Caco-2 (cell line): ENCODE measurements around the gene OR52L1. TPM values are rescaled to one million over a fixed set of nuclear protein-coding genes. Genes with fewer than 3 reads are reported as not detected.

Experiments
- BruUV-seq: library from RNA; stranded (reverse); fragments of 400-500 nt; replicated peaks from 2 replicates; lab custom pipeline; 2021; lab: Mats Ljungman, UMichigan
- CTCF ChIA-PET: fragments of 300-600 bp; sonication (Branson Sonifier 250); formaldehyde crosslinking; loops from one replicate; lab custom pipeline; 2022; ENCODE audit warnings: antibody characterized with exemption; lab: Charles Lee
- POLR2A ChIA-PET: fragments of 300-600 bp; sonication (Branson Sonifier 250); formaldehyde crosslinking; loops from one replicate; lab custom pipeline; 2022; ENCODE audit warnings: antibody characterized with exemption; lab: Charles Lee
- DNase-seq, 2 experiments: peaks; one replicate each; pipeline versions ENCODE4 v3.0.0 to v3.0.0-alpha.2; 2020 to 2022
- H3K27me3 ChIP-seq: replicated peaks from 2 replicates; pipeline ENCODE4 v1.6.0; 2011; ENCODE audit warnings: low read length; ENCODE audit not compliant: control insufficient read depth, insufficient read depth
- H3K36me3 ChIP-seq: 2 replicates; pipeline ENCODE4 v1.5.1; 2011; ENCODE audit warnings: low read length; ENCODE audit not compliant: control insufficient read depth, insufficient read depth
- H3K4me1 ChIP-seq: fragments of 250-450 bp; sonication (Bioruptor Pico); 2 replicates; pipeline ENCODE4 v1.5.1; 2020; ENCODE audit warnings: mild to moderate bottlenecking
- H3K4me3 ChIP-seq: 2 replicates; pipeline ENCODE4 v1.5.1; 2011; ENCODE audit warnings: low read depth, mild to moderate bottlenecking, control low read depth, low read length
- H3K9me3 ChIP-seq: fragments of 250-450 bp; sonication (Bioruptor Pico); 2 replicates; pipeline ENCODE4 v1.5.1; 2020; ENCODE audit warnings: mild to moderate bottlenecking, moderate library complexity
- H3K27ac Mint-ChIP-seq: one replicate; pipeline ENCODE4 v1.8.0; 2022; ENCODE audit warnings: mixed read lengths; ENCODE audit not compliant: unreplicated experiment
- H3K27me3 Mint-ChIP-seq: one replicate; pipeline ENCODE4 v1.8.0; 2022; ENCODE audit warnings: mixed read lengths; ENCODE audit not compliant: insufficient read depth, unreplicated experiment
- H3K36me3 Mint-ChIP-seq: one replicate; pipeline ENCODE4 v1.8.0; 2022; ENCODE audit warnings: mild to moderate bottlenecking, mixed read lengths; ENCODE audit not compliant: insufficient read depth, unreplicated experiment
- H3K4me1 Mint-ChIP-seq: one replicate; pipeline ENCODE4 v1.8.0; 2022; ENCODE audit warnings: low read depth, mixed read lengths; ENCODE audit not compliant: unreplicated experiment
- H3K4me3 Mint-ChIP-seq: one replicate; pipeline ENCODE4 v1.8.0; 2022; ENCODE audit warnings: mild to moderate bottlenecking, moderate library complexity, mixed read lengths; ENCODE audit not compliant: unreplicated experiment
- H3K9me3 Mint-ChIP-seq: one replicate; pipeline ENCODE4 v1.8.0; 2022; ENCODE audit warnings: mixed read lengths; ENCODE audit not compliant: unreplicated experiment
- CTCF ChIP-seq, 2 experiments: fragments of 200-600 bp in 1 of 2; IDR thresholded peaks; 1 replicate in 1 of 2; 2 replicates in 1 of 2; pipeline versions ENCODE4 v1.5.1 to v1.8.0; 2011 to 2022; ENCODE audit warnings: antibody characterized with exemption in 1 of 2, control low read depth in 1 of 2, inconsistent platforms in 1 of 2, low read depth in 1 of 2, low read length in 1 of 2, mild to moderate bottlenecking in 1 of 2, moderate library complexity in 1 of 2; ENCODE audit not compliant: insufficient read depth in 1 of 2, severe bottlenecking in 1 of 2, unreplicated experiment in 1 of 2
- intact Hi-C: fragments of 100-400 bp; cut with micrococcal nuclease; formaldehyde crosslinking; loops from one replicate; pipeline ENCODE4 v1.10.0; 2022; ENCODE audit not compliant: unreplicated experiment
- total RNA-seq: library from RNA; stranded (reverse); gene quantifications from 2 replicates; pipeline ENCODE4 v1.2.3, GENCODE V29; 2022

The OR52L1 gene
- total RNA-seq, 1 experiment from 2014 or later = not detected

GRCh38 chr11:6025056-6025455, 38.3 kb upstream of the OR52L1 start:
- Mint-ChIP-seq H3K4me3 (no peak overlapping the region), H3K27ac (no peak overlapping the region), H3K36me3 (no peaks in the 10 kb centered on the region), H3K27me3 (peaks cover 10% of the 10 kb centered on the region), H3K9me3 (no peaks in the 10 kb centered on the region), H3K4me1 (no peaks in the 10 kb centered on the region)
- Histone ChIP-seq H3K27me3 (no peaks in the 10 kb centered on the region), H3K9me3 (no peaks in the 10 kb centered on the region), H3K4me3 (no peak overlapping the region), H3K36me3 (no peaks in the 10 kb centered on the region), H3K4me1 (no peaks in the 10 kb centered on the region)
- no peak for TF ChIP-seq CTCF (IDR thresholded peaks at IDR 0.05; ENCODE audit: insufficient read depth in 1 of 2, low read depth in 1 of 2, low read length in 1 of 2, severe bottlenecking in 1 of 2, unreplicated experiment in 1 of 2)
- CTCF ChIA-PET = interaction anchor here (1.1 kb wide), 2 partner anchors 330 to 338 kb away, joined by 3 to 4 read pairs; no protein-coding TSS in a partner anchor
- BruUV-seq = no TSS peak
- intact Hi-C loops = no loop called here
- DNase-seq = no peak
- POLR2A ChIA-PET = no interaction called here

GRCh38 chr11:6022956-6023355, 36.2 kb upstream of the OR52L1 start:
- H3K36me3 ChIP-seq = no peaks in the 10 kb centered on the region
- peak; percentile 51 to 52 for TF ChIP-seq CTCF (IDR thresholded peaks at IDR 0.05; ENCODE audit: insufficient read depth in 1 of 2, low read depth in 1 of 2, low read length in 1 of 2, severe bottlenecking in 1 of 2, unreplicated experiment in 1 of 2)
- no TSS peak for BruUV-seq
- H3K4me3 Mint-ChIP-seq = no peak overlapping the region
- ChIA-PET CTCF (interaction anchor here (0.6 to 2.2 kb wide), 3 partner anchors 275 to 340 kb away, joined by 4 to 12 read pairs (median 7); no protein-coding TSS in a partner anchor), POLR2A (no interaction called here)
- no peaks in the 10 kb centered on the region for H3K9me3 Mint-ChIP-seq
- no peaks in the 10 kb centered on the region for H3K27me3 ChIP-seq
- H3K27me3 Mint-ChIP-seq = peaks cover 14% of the 10 kb centered on the region
- peak in 1 of 2 experiments; percentile 34 for DNase-seq
- H3K9me3 ChIP-seq = no peaks in the 10 kb centered on the region
- no peak overlapping the region for H3K27ac Mint-ChIP-seq
- no peaks in the 10 kb centered on the region for H3K4me1 ChIP-seq
- intact Hi-C loops = loop anchor here (1.0 to 2.0 kb wide), 3 partner anchors 278 to 330 kb away; no protein-coding TSS in a partner anchor
- H3K4me3 ChIP-seq = no peak overlapping the region
- H3K4me1 Mint-ChIP-seq = no peaks in the 10 kb centered on the region
- no peaks in the 10 kb centered on the region for H3K36me3 Mint-ChIP-seq

GRCh38 chr11:6013042-6013441, 26.3 kb upstream of the OR52L1 start:
- Histone ChIP-seq H3K4me3 (no peak overlapping the region), H3K36me3 (no peaks in the 10 kb centered on the region), H3K27me3 (no peaks in the 10 kb centered on the region), H3K4me1 (no peaks in the 10 kb centered on the region), H3K9me3 (no peaks in the 10 kb centered on the region)
- no TSS peak for BruUV-seq
- CTCF ChIA-PET = interaction anchor here (1.1 kb wide), 1 partner anchor 20 kb away, joined by 3 read pairs; no protein-coding TSS in a partner anchor
- POLR2A ChIA-PET = no interaction called here
- Mint-ChIP-seq H3K36me3 (no peaks in the 10 kb centered on the region), H3K4me1 (no peaks in the 10 kb centered on the region), H3K9me3 (no peaks in the 10 kb centered on the region), H3K4me3 (no peak overlapping the region), H3K27me3 (peaks cover 6% of the 10 kb centered on the region), H3K27ac (no peak overlapping the region)
- no peak for DNase-seq
- TF ChIP-seq CTCF (IDR thresholded peaks at IDR 0.05; ENCODE audit: insufficient read depth in 1 of 2, low read depth in 1 of 2, low read length in 1 of 2, severe bottlenecking in 1 of 2, unreplicated experiment in 1 of 2) = no peak
- intact Hi-C loops = no loop called here
